PC-9 (cell line): ENCODE data around the gene CFAP107.

Source experiments
- EZH2 ChIP-seq: fragments of 200-600 bp; sonication (generic); IDR thresholded peaks from 2 replicates; pipeline ENCODE4 v1.8.0; 2017; ENCODE audit warnings: antibody characterized with exemption, low read depth
- TF ChIP-seq, protein P1 (sequence below): fragments of 200-600 bp; sonication (generic); conservative IDR thresholded peaks from 2 replicates; pipeline ENCODE4 v1.6.1; 2017; ENCODE audit warnings: mixed run types, antibody characterized with exemption, mild to moderate bottlenecking, moderate library complexity

DNA sequence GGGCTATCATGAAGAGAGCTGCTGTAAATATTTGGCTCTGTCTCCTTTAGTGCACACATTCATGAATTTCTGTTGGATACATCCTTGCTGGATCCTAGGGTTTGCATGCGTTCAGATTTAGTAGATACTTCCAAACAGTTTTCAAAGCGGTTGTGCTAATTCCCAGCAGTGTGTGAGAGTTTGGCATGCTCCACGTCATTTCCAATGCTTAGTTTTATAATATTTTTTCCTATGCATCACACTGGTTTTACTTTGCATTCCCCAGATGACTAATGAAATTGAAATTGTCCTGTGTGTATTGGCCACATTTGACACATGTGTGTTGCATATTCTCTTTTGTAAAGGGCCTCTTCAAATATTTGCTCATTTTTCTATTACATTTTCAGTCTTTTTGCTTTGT lies 48.6 kb upstream of the CFAP107 start:
- TF ChIP-seq, protein P1, sequence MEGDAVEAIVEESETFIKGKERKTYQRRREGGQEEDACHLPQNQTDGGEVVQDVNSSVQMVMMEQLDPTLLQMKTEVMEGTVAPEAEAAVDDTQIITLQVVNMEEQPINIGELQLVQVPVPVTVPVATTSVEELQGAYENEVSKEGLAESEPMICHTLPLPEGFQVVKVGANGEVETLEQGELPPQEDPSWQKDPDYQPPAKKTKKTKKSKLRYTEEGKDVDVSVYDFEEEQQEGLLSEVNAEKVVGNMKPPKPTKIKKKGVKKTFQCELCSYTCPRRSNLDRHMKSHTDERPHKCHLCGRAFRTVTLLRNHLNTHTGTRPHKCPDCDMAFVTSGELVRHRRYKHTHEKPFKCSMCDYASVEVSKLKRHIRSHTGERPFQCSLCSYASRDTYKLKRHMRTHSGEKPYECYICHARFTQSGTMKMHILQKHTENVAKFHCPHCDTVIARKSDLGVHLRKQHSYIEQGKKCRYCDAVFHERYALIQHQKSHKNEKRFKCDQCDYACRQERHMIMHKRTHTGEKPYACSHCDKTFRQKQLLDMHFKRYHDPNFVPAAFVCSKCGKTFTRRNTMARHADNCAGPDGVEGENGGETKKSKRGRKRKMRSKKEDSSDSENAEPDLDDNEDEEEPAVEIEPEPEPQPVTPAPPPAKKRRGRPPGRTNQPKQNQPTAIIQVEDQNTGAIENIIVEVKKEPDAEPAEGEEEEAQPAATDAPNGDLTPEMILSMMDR = no peak
- TF ChIP-seq EZH2 = no peak
